D341Med (cell line): ENCODE results near the gene TPP1.

ENCODE experiments used
- DNase-seq: peaks from one replicate; pipeline ENCODE4 v3.0.0; 2012; ENCODE audit warnings: low spot score

The TPP1 gene

GRCh38 chr11:6611092-6611962, 7.9 kb downstream of the TPP1 start:
- no peak for DNase-seq

GRCh38 chr11:6610591-6610990, 8.6 kb downstream of the TPP1 start:
- DNase-seq, result no peak

DNA sequence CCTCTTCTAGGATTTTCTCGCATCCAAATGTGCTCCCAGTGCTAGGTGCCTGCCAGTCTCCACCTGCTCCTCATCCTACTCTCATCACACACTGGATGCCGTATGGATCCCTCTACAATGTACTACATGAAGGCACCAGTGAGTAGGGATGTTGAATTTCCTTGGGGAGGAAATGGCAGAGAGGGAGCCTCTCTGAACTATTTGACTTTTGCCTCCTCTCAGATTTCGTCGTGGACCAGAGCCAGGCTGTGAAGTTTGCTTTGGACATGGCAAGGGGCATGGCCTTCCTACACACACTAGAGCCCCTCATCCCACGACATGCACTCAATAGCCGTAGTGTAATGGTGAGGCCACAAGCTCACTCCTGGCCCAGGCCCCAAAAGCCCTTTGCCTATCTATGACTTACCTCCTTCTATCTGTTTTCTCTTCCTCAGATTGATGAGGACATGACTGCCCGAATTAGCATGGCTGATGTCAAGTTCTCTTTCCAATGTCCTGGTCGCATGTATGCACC, 9.7 kb downstream of the TPP1 start:
- no peak for DNase-seq

DNA sequence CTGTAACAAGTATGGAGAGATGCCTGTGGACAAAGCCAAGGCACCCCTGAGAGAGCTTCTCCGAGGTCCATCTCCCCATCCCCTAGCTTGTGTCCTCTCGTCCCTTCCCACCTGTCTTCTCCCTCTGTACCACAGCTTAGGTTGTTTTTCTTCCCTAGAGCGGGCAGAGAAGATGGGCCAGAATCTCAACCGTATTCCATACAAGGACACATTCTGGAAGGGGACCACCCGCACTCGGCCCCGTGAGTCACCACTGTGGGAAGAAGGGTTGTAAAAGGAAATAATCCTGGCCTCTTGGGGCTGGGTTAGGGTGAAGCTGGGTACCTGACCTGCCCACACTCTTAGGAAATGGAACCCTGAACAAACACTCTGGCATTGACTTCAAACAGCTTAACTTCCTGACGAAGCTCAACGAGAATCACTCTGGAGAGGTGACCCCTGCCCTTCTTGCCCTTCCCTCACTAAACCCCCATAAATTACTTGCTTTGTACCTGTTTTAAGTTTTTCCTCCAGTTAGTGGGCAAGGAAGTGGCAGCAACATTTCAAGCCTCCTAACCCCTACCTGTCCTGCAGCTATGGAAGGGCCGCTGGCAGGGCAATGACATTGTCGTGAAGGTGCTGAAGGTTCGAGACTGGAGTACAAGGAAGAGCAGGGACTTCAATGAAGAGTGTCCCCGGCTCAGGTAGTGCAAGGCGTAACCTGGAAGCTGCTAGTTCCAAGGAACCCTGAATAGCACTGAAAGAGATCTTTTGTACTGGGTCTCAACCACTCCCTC, 10.3 kb downstream of the TPP1 start:
- DNase-seq, result no peak

DNA sequence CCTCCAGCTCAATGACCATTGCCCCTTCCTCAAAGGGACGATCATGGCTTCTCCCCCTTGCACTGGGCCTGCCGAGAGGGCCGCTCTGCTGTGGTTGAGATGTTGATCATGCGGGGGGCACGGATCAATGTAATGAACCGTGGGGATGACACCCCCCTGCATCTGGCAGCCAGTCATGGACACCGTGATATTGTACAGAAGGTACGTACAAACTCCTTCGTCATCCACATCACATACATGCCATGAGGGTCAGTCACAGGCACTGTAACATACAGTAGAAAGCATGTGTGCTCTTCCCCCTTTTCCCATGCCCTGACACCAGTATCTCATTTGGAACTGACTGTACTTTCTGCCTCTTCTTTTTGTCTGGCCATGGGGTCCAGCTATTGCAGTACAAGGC, 11.2 kb downstream of the TPP1 start:
- DNase-seq, result no peak

DNA sequence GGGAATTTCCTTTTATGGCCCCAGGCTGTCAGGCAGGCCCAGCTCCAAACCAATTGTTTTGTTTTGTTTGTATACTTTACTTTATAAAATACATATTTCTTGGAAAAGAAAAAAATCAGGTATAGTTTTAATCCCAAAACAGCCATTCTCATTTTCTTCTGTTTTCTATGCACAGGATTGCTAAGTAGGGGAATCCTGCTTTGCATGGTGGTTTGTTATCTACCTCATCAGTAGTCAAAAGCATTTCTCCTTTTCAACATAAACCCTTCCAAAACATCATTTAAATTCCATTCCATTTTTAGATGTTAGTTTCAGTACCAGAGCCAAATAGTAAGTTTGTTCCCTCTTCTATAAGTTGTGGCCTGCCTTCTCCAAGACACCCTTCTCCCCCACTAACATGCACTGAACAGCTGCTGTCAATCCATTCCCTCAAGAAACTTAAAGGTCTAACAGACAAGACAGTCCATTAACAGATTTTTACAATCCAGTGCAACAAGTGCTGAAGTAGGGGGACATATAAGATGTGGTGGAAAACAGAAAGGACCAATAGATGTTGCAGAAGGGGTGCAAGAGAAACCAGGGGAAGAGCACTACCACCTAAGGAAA, 11.9 kb downstream of the TPP1 start:
- no peak for DNase-seq

DNA sequence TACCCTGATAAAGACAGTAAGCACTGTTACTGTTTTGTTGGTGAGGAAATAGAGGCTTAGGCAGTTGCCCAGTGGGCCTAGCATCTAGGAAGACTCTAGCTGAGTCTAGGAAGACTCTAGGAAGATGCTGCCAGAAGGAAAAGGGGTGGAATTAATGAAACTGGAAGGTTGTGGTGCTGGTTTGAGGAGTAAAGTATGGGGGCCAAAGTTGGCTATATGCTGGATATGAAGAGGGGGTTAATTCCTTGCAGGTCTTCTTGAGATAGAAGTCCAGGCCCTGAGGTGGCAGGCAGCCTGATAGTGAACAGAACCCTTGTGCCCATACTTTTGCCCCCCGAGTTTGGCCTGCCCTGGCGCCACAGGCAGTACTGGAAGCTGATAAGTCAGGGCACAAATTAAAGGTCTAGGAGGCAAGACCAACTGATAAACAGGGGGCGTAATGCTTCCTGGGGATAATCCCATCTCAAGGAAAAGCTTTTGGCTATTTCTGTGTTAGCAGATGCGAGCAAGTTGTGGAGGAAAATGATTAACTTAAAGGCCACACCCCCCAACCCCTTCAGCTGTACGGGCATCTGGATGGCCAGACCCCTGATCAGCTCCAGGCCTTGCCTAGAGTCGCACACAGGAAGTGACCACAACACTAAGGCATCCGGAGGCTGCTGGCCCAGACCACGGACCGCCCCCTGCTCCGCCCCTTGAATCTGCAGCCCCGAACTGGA, 12.6 kb downstream of the TPP1 start:
- no peak for DNase-seq

DNA sequence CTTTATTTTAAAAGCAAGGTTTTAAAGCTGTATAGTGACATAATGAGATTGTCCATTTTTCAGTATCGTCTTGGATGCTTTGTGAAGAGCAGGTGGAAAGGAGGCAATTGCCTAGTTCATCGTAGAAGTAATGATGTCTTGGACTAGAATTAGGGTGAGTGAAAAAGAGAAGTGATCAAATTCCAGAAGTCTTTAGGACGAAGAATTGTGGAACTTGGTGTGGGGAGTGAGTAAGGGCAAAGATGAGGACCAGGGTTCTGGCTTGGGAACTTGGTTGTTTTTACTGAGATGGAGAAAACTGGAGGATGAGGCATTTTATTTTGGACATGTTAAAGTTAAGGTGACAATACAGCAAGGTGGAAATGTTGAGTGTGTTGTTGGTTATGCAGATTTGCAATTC, 14.4 kb downstream of the TPP1 start:
- DNase-seq, result no peak

- DNase-seq, result peak; percentile 53
These were observed 15.1 kb downstream of the TPP1 start for GRCh38 chr11:6604081-6604626.

DNA sequence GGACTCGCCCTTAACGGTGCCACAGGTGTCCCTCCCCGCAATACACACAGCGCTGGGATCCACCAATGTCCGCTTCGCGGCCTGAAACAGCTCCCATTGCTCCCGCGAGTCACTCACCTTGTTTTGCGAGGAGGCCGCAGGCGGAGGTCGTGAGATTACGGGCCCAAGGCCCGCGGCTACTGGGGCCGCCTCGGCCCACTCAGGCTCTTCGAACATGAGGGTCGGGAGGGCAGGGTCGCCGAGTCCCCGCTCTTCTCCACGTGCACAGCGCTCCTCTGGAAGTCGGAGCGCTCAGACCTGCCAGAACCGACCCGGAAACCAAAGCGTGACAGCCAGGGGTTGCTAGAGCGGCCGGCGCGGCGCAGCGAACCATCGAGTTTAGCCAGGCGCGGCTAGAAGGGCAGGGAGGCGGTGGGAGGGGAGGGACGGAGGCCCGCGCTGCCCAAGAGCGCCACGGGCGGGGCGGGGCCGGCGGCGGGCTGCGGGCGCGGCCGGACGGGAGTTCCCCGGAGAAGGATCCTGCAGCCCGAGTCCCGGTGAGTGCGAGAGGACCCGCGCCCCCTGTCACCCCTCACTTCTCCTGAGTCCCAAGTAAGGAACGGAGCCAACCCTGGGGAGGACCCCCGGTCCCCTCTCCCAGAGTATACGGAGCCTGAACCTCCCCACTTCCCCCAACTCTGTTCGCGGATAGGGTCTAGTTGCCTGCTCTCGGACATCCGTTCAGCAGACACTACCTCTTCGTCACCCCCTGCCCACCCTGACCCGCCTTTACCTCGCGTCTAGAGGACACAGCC, 15.7 kb downstream of the TPP1 start, which contains the start of the genes ILK and RRP8:
Gene ILK (plus strand): TSS at position 488 of the 794 bp plus-strand sequence. CDS start 498 bp downstream, outside the sequence.
Gene RRP8 (minus strand): TSS at position 330 of the 794 bp plus-strand sequence. CDS start 114 bp downstream, at position 216.
- peak; percentile 94 for DNase-seq

- no peak for DNase-seq
These were observed 16.9 kb downstream of the TPP1 start for GRCh38 chr11:6602096-6602940.

DNA sequence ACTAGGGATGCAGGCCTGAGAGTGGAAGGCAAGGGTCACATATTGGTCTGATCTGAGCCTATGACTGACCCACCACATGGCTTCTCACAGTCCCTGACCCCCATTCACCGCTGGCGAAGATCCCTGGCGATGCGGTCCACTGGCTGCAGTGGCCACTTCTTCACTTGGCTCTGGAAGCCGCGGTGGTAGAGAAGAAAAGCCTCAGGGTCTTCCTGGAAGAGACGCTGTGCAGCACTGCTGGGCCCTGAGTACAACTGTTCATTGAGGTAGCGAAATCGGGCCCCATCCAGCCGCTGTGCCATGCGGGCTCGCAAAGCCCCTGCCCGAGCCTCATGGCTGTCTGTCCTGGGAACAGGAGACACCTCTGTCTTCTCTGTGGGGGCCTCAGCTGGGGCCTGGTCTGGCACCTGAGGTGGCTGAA, 18.2 kb downstream of the TPP1 start:
- no peak for DNase-seq

DNA sequence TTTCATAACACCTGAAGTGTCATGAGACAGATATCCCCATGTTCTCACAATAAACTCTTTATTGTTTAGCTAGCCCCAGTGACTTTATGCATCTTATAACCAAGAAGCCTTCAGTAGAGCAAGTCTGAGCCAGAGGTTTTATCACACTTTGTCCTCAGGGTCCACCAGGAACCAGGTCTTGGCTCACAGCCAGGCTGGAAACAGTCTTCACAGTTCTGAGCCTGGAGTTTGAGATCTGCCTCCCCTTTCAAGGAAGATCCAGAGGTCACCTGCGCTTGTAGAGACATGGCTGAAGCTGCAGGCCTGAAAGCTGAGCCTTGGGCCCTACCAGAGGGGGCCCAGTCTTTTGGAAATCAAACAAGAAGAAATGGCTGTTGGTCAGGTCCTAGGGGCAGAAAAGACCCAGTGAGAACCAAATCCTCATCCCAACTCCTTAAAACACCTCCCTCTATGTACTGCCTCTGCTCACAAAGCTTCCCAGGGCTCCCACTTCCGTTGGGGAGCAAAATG, 19.3 kb downstream of the TPP1 start:
- no peak for DNase-seq

GRCh38 chr11:6599449-6599848, 19.8 kb downstream of the TPP1 start:
- DNase-seq, result no peak

DNA sequence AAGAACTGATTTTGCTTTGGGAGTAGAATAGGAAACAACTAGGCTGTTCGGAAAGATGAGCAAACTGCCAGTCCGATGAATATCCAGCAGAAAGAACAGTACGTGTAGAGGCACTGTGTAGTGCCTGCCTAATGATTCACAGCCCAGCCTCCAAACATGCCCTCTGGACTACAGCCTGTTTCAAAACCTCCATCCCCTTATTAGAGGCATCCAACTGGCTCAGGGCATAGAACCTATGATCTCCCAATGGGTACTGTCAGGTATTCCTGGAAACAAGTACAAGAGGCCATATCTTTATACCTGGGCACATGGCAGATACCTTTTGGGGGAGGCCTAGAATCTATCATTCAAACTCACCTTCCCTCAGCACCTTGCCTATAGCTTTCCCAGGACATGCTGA, 20.7 kb downstream of the TPP1 start:
- DNase-seq, result no peak

DNA sequence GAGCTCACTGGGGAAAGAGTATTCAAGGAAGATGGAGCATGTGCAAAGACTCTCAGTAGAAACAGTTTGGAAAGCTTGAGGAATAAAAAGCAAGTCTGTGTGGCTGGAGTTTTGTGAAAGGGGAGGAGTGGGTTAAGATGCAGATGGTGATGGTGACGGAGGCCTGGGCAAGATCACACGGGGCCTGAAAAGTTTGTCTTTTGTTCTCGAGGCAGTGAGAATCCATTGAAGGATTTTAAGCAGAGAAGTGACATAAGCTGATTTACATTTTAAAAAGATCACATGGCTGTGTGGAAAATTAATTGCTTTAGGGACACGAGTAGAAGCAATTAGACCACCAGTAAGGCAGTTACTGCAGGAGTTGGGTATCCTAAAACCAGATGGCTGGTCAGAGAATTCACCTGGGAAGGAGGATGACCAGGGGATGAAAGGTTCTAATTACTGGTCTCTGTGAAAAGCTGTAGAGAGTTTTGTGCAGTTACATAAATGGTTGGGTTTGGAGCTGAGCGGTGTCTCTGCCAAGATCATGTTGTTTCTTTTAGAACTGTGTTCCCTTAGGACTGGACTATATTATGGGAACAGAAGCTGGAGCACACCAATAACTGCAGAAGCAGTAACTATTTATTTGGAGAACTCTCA, 22.9 kb downstream of the TPP1 start:
- no peak for DNase-seq

DNA sequence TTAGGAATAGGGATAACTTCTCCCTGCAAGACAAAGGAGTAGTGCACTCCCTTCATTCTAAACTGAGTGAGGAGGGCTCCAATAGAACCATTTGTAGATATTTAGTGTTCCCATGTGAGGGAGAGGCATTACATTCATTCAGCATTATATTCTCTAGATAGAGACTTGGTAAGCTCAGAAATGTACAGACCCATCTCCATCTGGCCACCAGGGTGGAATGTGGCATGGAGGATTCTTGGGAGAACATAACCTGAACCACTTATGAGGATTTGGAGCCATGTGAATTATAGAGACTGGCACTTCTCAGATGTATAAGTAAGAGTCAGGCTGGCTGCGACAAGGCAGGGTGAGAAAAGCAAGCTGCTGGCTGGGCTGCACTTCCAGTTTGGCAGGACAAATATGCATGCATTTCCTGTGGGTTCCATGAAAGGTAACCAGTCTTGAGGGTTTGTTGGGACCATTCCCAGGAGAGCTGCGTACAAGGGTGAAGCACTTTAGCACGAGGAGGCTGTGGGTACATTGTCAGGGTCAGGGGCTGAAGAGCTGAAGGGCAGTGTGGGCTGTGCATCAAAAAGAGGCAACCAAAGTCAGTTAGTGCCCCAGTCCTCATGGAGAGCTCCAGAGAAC, 25.0 kb downstream of the TPP1 start:
- DNase-seq, result no peak

DNA sequence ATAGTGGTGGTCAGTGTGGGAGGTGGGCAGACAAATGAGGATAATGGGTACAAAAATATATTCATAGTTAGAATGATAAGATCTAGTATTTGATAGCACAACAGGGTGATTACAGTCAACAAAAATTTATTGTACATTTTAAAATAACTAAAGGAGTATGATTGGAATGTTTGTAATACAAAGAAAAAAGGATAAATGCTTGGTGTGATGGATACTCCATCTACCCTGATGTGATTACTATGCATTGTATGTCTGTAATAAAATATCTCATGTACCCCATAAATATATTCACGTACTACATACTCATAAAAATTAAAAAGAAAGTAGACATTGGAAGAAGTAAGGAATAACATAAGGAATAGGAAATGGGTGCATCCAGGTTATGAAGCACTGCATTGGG, 31.2 kb downstream of the TPP1 start:
- DNase-seq, result no peak
